Measurements from ENCODE around the gene CCDC192.
A peak's percentile ranks its signal among the peaks of the same experiment; 100 is the strongest.
"Not testable (repeated sequence)": the region's sequence is repeated elsewhere in the genome, so short reads cannot be mapped to it uniquely, and the experiment has no call there.

CCDC192 gene

DNA sequence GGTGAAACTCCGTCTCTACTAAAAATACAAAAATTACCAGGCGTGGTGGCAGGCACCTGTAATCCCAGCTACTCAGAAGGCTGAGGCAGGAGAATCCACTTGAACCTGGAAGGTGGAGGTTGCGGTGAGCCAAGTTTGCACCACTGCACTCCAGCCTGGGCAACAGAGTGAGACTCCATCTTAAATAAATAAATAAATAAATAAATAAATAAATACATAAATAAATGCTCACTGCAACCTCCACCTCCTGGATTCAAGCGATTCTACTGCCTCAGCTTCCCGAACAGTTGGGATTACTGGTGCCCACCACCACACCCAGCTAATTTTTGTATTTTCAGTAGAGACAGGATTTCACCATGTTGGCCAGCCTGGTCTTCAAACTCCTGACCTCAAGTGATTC is 144.4 kb downstream of the CCDC192 start:
- DNase-seq (ENCODE audit: low read depth), result not testable (repeated sequence)

DNA sequence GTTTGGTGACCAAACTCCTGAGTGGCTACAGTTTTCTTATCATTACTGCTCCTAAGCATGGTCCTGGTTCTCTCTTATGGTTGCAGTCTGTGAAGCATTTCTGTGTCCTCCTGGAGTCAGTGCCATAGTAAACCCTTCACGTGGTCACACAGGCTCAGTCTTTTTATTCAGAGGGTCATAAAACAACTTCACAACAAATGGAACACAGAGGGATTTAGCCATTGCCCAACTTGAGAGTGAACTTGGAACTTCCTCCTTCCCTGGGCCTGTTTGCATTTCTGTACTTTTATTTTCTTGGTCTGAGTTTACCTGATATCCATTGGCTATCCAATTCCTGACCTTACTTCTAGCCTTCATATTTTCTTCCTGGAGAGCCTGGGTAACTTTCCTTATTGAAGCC is 144.9 kb downstream of the CCDC192 start:
- DNase-seq (ENCODE audit: low read depth), result no peak

GRCh38 chr5:127849408-127849807 is 146.2 kb downstream of the CCDC192 start:
- no peak for DNase-seq (ENCODE audit: low read depth)

DNA sequence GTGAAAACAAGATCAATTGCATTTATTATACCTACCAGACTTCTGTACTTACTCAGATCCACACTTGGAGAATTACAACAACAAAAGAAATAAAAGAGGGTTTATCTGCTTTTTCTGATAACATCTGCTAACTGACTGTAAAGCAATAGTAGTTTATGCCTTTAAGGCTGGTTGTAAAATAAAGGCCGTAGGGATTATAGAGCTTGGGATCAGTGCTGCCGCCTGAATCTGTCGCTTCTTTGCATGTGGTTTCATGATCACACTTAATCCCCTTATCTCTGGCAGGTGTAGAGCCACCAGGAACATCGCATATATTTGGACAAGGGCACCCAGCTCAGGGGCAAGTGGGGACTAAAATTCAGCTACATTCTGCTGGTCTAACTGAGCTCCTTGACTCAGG is 146.7 kb downstream of the CCDC192 start:
- no peak for DNase-seq (ENCODE audit: low read depth)

GRCh38 chr5:127851964-127852363 is 148.8 kb downstream of the CCDC192 start:
- DNase-seq (ENCODE audit: low read depth), result no peak

GRCh38 chr5:127854520-127854919 is 151.3 kb downstream of the CCDC192 start:
- DNase-seq (ENCODE audit: low read depth), result no peak

GRCh38 chr5:127856292-127856691 is 153.1 kb downstream of the CCDC192 start:
- no peak for DNase-seq (ENCODE audit: low read depth)

DNA sequence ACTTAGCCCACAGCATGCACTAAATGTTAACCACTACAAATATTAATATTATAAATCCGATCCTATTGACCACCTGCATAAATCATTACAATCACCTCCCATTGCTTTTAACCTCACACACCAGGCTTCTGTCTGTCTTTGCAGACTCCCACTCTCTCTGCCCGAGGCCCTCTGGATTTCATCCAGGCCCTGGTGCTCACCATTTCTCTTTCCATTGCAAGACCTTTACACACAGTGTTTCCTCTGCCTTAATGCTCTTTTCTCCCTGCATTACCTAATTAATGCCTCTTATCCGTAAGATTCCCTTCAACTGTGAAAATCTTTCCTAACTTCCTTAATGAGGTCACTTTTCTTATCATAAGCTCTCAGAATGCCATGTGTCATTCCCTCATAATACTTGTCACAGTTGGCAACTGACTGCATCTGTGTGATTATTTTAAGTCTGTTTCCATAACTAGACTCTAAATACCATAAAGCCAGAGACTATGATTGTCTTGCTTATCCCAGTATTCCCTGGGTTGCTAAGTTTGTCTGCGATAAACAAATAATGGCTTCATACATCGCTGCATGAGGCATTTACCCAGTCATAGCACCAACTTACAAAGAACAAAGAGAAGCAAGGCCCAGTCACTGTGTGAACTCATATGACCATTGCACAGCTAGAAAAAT is 155.1 kb downstream of the CCDC192 start:
- no peak for DNase-seq (ENCODE audit: low read depth)

DNA sequence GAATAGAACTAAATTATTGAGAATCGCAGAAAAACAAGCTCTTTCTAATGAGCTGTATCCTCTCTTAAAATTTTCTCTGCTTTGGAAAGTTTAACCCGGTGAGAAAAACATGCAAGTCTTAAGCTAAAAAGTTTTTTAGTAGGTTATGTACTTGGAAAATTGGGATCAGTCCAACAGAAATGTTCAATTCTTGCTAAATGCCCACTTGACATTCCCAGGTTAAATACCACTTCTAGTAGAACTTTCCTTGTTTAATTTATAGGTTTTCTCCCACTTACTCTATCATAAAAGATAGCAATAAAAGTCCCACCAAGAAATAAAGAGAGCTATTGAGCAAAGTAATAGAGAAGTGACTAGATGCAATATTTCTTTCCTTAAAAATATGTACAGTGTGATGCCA is 157.1 kb downstream of the CCDC192 start:
- no peak for DNase-seq (ENCODE audit: low read depth)

DNA sequence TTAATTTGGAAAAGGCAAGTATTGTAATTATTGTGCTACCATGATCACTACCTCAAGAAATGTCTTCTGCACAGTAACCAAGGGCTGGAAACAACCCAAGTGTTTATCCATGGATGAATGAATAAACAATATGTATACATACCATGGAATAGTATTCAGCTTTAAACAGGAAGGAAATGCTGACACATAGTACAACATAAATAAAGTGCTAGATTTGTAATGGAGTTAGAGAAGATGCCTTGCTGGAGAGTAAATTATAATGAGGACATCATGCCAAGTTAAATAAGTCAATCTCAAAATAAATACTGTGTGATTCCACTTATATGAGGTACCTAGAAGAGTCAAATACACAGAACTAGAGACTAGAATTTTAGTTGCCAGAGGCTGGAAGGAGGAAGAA is 160.0 kb downstream of the CCDC192 start:
- no peak for DNase-seq (ENCODE audit: low read depth)

- no peak for DNase-seq (ENCODE audit: low read depth)
These were observed 160.6 kb downstream of the CCDC192 start for GRCh38 chr5:127863610-127864395.

DNA sequence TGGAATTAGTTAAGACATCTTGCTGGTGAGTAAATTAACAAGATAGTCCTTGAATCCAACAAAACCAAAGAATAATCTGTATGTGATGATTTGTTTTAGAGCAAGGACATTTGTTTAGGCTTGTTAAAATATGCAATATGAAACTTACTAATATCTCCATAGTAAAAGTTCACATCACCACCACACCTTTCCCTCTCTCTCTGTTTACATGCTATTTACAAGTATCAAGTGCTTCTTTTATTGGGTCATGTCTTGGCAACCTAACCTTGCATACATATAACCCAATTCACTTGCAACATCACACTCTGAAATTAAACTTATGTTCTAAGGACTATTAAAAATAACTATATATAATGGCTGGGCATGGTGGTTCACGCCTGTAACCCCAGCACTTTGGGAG is 161.3 kb downstream of the CCDC192 start:
- no peak for DNase-seq (ENCODE audit: low read depth)

- no peak for DNase-seq (ENCODE audit: low read depth)
These were observed 162.1 kb downstream of the CCDC192 start for GRCh38 chr5:127865273-127865672.

- DNase-seq (ENCODE audit: low read depth), result no peak
These were observed 164.0 kb downstream of the CCDC192 start for GRCh38 chr5:127867022-127867783.

- no peak for DNase-seq (ENCODE audit: low read depth)
These were observed 167.7 kb downstream of the CCDC192 start for GRCh38 chr5:127870914-127871313.

- DNase-seq (ENCODE audit: low read depth), result no peak
These were observed 168.4 kb downstream of the CCDC192 start for GRCh38 chr5:127871503-127872153.

GRCh38 chr5:127872494-127872893 is 169.3 kb downstream of the CCDC192 start:
- no peak for DNase-seq (ENCODE audit: low read depth)

DNA sequence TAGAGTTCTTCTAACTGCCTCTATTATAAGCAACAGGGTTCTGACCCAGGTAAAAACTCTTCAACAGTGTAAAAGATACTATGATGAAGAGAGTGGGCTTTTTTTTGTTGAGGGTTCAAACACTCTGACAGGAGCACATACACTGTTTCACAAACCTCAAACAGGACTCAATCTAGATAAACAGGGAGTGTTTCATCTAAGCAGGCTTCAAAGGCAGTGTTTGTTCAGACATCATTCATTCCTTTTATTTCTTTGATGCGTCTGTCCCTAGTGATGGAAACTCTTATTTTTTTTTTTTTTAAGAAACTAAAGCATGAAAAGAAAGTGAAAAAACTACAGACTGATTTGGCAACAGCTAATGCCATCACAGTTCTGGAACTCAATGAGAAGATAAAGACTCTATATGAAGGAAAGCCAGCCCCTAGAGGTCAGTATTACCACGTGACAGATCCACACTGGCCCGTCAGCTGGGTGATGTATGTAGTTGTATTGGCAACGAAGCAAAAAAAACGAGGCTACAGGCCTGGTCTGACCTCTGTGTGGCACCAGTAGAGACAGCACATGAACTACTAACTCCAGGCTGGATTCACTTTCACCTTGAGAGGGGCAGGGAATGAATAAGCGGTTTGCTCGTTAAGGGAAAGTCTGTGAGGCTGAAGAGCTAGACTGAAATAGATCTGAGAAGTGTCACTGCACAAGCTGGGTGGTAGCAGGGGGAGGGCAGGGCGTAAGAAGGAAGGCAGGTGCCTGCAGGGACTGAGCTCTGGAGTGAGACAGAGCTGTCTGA is 172.2 kb downstream of the CCDC192 start:
- peak; percentile 5 for DNase-seq (ENCODE audit: low read depth)

GRCh38 chr5:127876384-127876783 is 173.2 kb downstream of the CCDC192 start:
- DNase-seq (ENCODE audit: low read depth), result no peak

DNA sequence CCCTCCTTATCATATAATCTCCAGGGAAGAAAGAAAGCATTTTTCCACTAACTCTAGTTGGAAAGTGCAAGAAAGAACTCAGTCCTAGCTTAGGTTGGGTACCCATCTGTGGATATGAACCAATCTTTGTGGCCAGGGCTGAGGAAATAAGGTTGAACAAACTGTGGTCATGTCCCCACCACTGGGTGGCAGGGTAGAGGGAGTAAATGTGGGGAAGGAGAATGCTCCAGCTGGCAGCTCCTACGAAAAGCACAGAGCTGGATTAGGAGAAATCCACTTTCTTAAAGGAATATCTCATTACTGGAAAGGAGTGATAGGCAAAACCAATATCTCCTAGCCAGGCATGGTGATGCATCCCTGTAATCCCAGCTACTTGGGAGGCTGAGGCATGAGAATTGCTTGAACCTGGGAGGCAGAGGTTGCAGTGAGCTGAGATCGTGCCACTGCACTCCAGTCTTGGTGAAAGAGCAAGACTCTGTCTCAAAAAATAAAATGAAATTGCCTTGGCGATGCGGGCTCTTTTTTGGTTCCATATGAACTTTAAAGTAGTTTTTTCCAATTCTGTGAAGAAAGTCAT is 175.1 kb downstream of the CCDC192 start:
- no peak for DNase-seq (ENCODE audit: low read depth)

GRCh38 chr5:127884416-127884815 is 181.2 kb downstream of the CCDC192 start:
- no peak for DNase-seq (ENCODE audit: low read depth)
